Endometrium (tissue), 2 donors: Measurements from ENCODE around the gene FSTL3.
"Not testable (repeated sequence)": the region's sequence is repeated elsewhere in the genome, so short reads cannot be mapped to it uniquely, and the experiment has no call there.

ENCODE experiments used
- FAIRE-seq: peaks from 2 replicates; lab custom pipeline; 2012; peaks lifted over from hg19 to GRCh38; lab: Jason Lieb, UNC
- donor health status: control.
- donor health status: control.

FSTL3 gene

GRCh38 chr19:661427-662196 is 14.6 kb upstream of the FSTL3 start:
- FAIRE-seq = no peak

GRCh38 chr19:662207-662961 is 13.8 kb upstream of the FSTL3 start:
- FAIRE-seq = no peak

GRCh38 chr19:662962-663681 is 13.1 kb upstream of the FSTL3 start, which contains the start of gene RNF126:
Gene RNF126 (minus strand): TSS chr19:663214. CDS start chr19:663121, 93 bp downstream.
- FAIRE-seq = no peak

GRCh38 chr19:663682-664117 is 12.5 kb upstream of the FSTL3 start:
- no peak for FAIRE-seq

GRCh38 chr19:664913-665443 is 11.2 kb upstream of the FSTL3 start:
- no peak for FAIRE-seq

- FAIRE-seq = not testable (repeated sequence)
Observed at GRCh38 chr19:666985-667573, 9.1 kb upstream of the FSTL3 start.

- FAIRE-seq = not testable (repeated sequence)
Observed at GRCh38 chr19:668675-669434, 7.3 kb upstream of the FSTL3 start.

GRCh38 chr19:670609-671075 is 5.5 kb upstream of the FSTL3 start:
- FAIRE-seq = no peak

GRCh38 chr19:674282-675151 is 1.7 kb upstream of the FSTL3 start:
- FAIRE-seq = no peak

GRCh38 chr19:676007-676338 is 219 bp upstream of the FSTL3 start:
- no peak for FAIRE-seq

GRCh38 chr19:677201-677600 is 1.0 kb downstream of the FSTL3 start:
- no peak for FAIRE-seq

- FAIRE-seq = no peak
Observed at GRCh38 chr19:677601-678436, 1.6 kb downstream of the FSTL3 start.

GRCh38 chr19:678791-679388 is 2.7 kb downstream of the FSTL3 start:
- FAIRE-seq = no peak

GRCh38 chr19:679418-680286 is 3.5 kb downstream of the FSTL3 start:
- FAIRE-seq = no peak

- FAIRE-seq = no peak
Observed at GRCh38 chr19:680287-681028, 4.3 kb downstream of the FSTL3 start.

- FAIRE-seq = no peak
Observed at GRCh38 chr19:681029-682019, 5.1 kb downstream of the FSTL3 start.
